ENCODE measurements around the gene DOCK9. TPM values are rescaled to one million over a fixed set of nuclear protein-coding genes. Genes with fewer than 3 reads are reported as not detected.

Gene DOCK9
- total RNA-seq, 1 donor from 2014 or later: 46.2 TPM

GRCh38 chr13:98966019-98966418, 11.8 kb downstream of the DOCK9 start:
- Mint-ChIP-seq H3K9me3 (no peaks in the 10 kb centered on the region), H3K4me3 (no peak overlapping the region), H3K36me3 (peaks cover 6% of the 10 kb centered on the region), H3K4me1 (ENCODE audit: unreplicated experiment) (peaks cover 10% of the 10 kb centered on the region), H3K27ac (no peak overlapping the region), H3K27me3 (no peaks in the 10 kb centered on the region)
- no peak for DNase-seq (ENCODE audit: extremely low spot score, unreplicated experiment)
- TF ChIP-seq CTCF (conservative IDR thresholded peaks at IDR 0.05): no peak

GRCh38 chr13:98965325-98965724, 12.5 kb downstream of the DOCK9 start:
- no peaks in the 10 kb centered on the region for H3K9me3 Mint-ChIP-seq
- DNase-seq (ENCODE audit: extremely low spot score, unreplicated experiment): no peak
- peaks cover 10% of the 10 kb centered on the region for H3K4me1 Mint-ChIP-seq (ENCODE audit: unreplicated experiment)
- no peak overlapping the region for H3K4me3 Mint-ChIP-seq
- no peak for TF ChIP-seq CTCF (conservative IDR thresholded peaks at IDR 0.05)
- peaks cover 6% of the 10 kb centered on the region for H3K36me3 Mint-ChIP-seq
- H3K27me3 Mint-ChIP-seq: no peaks in the 10 kb centered on the region
- no peak overlapping the region for H3K27ac Mint-ChIP-seq

- peaks cover 11% of the 10 kb centered on the region for H3K4me1 Mint-ChIP-seq (ENCODE audit: unreplicated experiment)
- H3K27me3 Mint-ChIP-seq: no peaks in the 10 kb centered on the region
- no peak overlapping the region for H3K27ac Mint-ChIP-seq
- H3K36me3 Mint-ChIP-seq: no peaks in the 10 kb centered on the region
- TF ChIP-seq CTCF (conservative IDR thresholded peaks at IDR 0.05): no peak
- no peaks in the 10 kb centered on the region for H3K9me3 Mint-ChIP-seq
- no peak for DNase-seq (ENCODE audit: extremely low spot score, unreplicated experiment)
- H3K4me3 Mint-ChIP-seq: no peak overlapping the region
These were observed 13.9 kb downstream of the DOCK9 start for GRCh38 chr13:98963917-98964316.

- H3K9me3 Mint-ChIP-seq: no peaks in the 10 kb centered on the region
- H3K36me3 Mint-ChIP-seq: no peaks in the 10 kb centered on the region
- H3K4me3 Mint-ChIP-seq: no peak overlapping the region
- no peak for TF ChIP-seq CTCF (conservative IDR thresholded peaks at IDR 0.05)
- H3K27me3 Mint-ChIP-seq: no peaks in the 10 kb centered on the region
- H3K27ac Mint-ChIP-seq: no peak overlapping the region
- H3K4me1 Mint-ChIP-seq (ENCODE audit: unreplicated experiment): peaks cover 8% of the 10 kb centered on the region
- no peak for DNase-seq (ENCODE audit: extremely low spot score, unreplicated experiment)
These were observed 14.8 kb downstream of the DOCK9 start for GRCh38 chr13:98962901-98963590.

- DNase-seq (ENCODE audit: extremely low spot score, unreplicated experiment): no peak
- Mint-ChIP-seq H3K4me1 (ENCODE audit: unreplicated experiment) (peaks cover 8% of the 10 kb centered on the region), H3K4me3 (no peak overlapping the region), H3K27me3 (no peaks in the 10 kb centered on the region), H3K9me3 (no peaks in the 10 kb centered on the region), H3K27ac (no peak overlapping the region), H3K36me3 (no peaks in the 10 kb centered on the region)
- TF ChIP-seq CTCF (conservative IDR thresholded peaks at IDR 0.05): no peak
These were observed 16.3 kb downstream of the DOCK9 start for GRCh38 chr13:98961503-98962105.

Data from type B pancreatic cell (in vitro differentiated cells).